BLaER1 (cell line): ENCODE measurements around the gene ITIH4.
"Not testable (repeated sequence)": the region's sequence is repeated elsewhere in the genome, so short reads cannot be mapped to it uniquely, and the experiment has no call there.

Experiments used
- H3K27ac ChIP-seq: shearing (Covaris generic); formaldehyde crosslinking; 2 replicates; pipeline ENCODE4 v1.8.1; 2022
- H3K27me3 ChIP-seq: shearing (Covaris generic); formaldehyde crosslinking; 2 replicates; pipeline ENCODE4 v1.8.1; 2022
- H3K36me3 ChIP-seq: shearing (Covaris generic); formaldehyde crosslinking; 2 replicates; pipeline ENCODE4 v1.8.1; 2022
- H3K4me1 ChIP-seq: shearing (Covaris generic); formaldehyde crosslinking; 2 replicates; pipeline ENCODE4 v1.8.1; 2022
- H3K4me2 ChIP-seq: shearing (Covaris generic); formaldehyde crosslinking; 2 replicates; pipeline ENCODE4 v1.8.1; 2022
- H3K4me3 ChIP-seq: shearing (Covaris generic); formaldehyde crosslinking; 2 replicates; pipeline ENCODE4 v1.8.1; 2022
- H3K9ac ChIP-seq: shearing (Covaris generic); formaldehyde crosslinking; 2 replicates; pipeline ENCODE4 v1.8.1; 2022
- H3K9me3 ChIP-seq: shearing (Covaris generic); formaldehyde crosslinking; 2 replicates; pipeline ENCODE4 v1.8.1; 2022
- H4K20me1 ChIP-seq: shearing (Covaris generic); formaldehyde crosslinking; 2 replicates; pipeline ENCODE4 v1.8.1; 2022
- Cebpa-rat ChIP-seq: shearing (Covaris generic); IDR thresholded peaks from 2 replicates; pipeline ENCODE4 v1.8.1; 2022

The ITIH4 gene

DNA sequence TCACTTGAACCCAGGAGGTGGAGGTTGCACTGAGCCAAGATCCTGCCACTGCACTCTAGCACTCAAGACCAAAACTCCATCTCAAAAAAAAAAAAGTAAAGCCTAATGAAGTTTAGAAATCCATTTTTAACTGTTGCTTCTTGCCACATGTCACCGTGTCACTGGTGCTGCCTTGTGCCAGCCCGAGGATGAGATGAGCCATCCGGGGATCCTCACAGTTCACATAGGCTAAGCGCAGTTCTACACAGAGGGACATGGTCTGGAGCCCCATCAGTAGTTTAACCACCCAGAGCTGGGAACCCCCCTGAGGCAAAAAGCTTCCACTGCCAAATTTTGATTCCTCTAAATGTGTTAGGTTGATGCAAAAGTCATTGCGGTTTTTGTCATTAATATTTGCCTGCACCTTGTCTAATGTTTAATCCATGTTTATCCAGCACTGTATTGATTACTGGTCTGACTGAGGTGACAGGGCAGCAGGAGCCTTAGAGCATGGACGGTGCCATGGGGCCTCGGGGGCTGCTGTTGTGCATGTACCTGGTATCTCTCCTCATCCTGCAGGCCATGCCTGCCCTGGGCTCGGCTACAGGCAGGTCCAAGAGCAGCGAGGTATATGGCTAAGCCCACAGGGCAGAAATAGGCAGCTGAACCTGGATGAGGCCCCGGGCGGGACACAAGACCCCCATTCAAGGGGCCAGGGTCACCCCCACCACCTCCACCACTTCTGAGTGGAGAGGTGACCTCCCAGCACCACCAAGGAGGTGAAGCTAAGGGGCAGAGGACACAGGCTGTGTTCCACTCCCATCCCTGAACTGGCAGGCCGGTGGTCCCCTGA, 53.1 kb downstream of the ITIH4 start, which contains the start of gene ITIH1:
Gene ITIH1 (plus strand): TSS at position 473 of the 832 bp plus-strand sequence. CDS start 17 bp downstream, at position 490.
- Histone ChIP-seq H3K36me3 (no peaks in the 10 kb centered on the region), H3K4me1 (peaks cover 36% of the 10 kb centered on the region), H3K27me3 (no peaks in the 10 kb centered on the region), H3K27ac (0 out of 2 replicates have a peak within 1 kb of the TSS, but pooled peaks have one; percentile 22), H3K4me2 (no peak within 1 kb of the TSS), H3K9ac (no peak within 1 kb of the TSS), H3K9me3 (no peaks in the 10 kb centered on the region), H3K4me3 (no peak within 1 kb of the TSS), H4K20me1 (no peaks in the 10 kb centered on the region)
- no peak for TF ChIP-seq Cebpa-rat

DNA sequence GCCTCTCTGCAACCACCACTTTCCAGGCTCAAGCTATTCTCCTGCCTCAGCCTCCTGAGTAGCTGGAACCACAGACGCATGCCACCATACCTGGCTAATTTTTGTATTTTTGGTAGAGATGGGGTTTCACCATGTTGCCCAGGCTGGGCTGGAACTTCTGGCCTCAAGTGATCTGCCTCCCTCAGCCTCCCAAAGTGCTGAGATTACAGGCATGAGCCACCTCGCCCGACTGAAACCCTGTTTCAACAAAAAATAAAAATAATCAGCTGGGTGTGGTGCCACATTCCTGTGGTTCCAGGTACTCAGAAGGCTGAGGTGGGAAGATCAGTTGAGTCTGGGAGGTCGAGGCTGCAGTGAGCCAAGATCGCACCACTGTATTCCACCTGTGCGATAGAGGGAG, 54.0 kb downstream of the ITIH4 start:
- H3K4me1 ChIP-seq, result peaks cover 32% of the 10 kb centered on the region
- H4K20me1 ChIP-seq, H3K4me2 ChIP-seq, H3K9ac ChIP-seq, H3K27ac ChIP-seq, H3K4me3 ChIP-seq, H3K36me3 ChIP-seq, H3K9me3 ChIP-seq, H3K27me3 ChIP-seq: not testable (repeated sequence)

DNA sequence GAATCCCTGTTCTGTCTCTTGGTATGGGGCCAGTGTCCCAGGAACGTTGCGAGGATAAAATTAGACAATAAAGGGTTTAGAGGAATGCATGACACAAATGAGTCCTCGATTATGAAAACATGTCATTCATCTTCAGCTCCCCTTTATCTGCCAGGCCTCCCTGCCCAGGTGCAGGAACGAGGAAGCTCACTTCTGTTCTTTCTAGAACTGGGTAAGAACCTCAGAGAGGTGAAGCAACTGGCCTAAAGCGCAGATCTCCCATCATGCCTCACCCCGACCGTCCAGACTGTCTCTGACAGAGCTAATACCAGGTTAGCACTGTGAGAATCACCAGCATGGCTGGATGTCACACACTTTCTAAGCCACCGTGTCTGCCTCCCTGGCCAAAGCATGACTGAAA, 54.6 kb downstream of the ITIH4 start:
- peaks cover 36% of the 10 kb centered on the region for H3K4me1 ChIP-seq
- no peak overlapping the region for H3K9ac ChIP-seq
- H3K4me3 ChIP-seq, result no peak overlapping the region
- no peaks in the 10 kb centered on the region for H3K9me3 ChIP-seq
- no peaks in the 10 kb centered on the region for H3K36me3 ChIP-seq
- H3K27me3 ChIP-seq, result no peaks in the 10 kb centered on the region
- no peak overlapping the region for H3K4me2 ChIP-seq
- H3K27ac ChIP-seq, result no peak overlapping the region; the same call in 1 of the 2 replicates
- H4K20me1 ChIP-seq, result no peaks in the 10 kb centered on the region
- TF ChIP-seq Cebpa-rat, result no peak

DNA sequence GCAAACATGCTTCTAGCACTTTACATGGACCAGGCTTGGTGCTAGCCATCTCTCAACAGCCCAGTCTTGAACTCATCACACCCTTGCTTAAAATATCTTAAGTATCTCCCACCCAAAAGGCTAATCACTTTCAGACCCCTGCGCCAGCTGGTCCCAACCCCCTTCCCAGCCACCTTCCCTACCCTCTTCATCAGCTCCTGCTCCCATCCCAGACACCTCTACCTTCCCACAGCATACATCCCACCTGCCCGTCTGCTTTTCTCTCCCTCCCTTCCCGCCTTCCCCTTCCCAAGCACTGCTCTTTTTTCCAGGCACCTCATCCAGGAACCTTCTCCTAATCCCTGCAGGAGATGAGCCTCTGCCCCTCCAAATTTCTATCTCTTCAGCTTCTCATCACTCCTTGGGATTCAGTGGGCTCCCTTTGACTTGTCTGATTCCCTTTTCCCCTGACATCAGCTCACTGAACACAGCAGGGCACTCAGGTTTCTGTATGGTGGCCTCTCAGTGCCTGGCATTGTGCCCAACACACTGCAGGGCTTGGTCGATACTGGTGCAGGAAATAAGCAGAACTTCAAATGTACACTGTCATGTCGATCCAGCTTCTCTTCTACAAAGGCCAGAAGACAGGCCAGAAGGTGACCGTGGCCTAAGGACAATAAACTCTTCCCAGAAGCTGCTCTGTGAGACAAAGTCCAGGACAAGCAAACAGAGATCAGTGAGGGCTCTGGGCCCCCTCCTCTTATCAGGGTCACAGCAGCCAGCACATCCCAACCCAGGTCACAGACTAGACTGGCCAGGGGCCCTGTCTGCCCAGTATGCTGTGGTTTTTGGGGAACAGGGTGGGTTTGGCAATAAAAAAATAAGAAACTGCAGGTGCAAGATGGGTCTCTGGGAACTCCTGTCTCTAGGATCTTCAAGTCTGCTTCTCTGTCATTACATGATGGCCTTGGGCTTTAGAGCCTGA, 55.3 kb downstream of the ITIH4 start:
- Histone ChIP-seq H3K4me2 (no peak overlapping the region), H3K27me3 (no peaks in the 10 kb centered on the region), H3K4me3 (no peak overlapping the region), H3K9me3 (no peaks in the 10 kb centered on the region), H4K20me1 (no peaks in the 10 kb centered on the region), H3K27ac (no peak overlapping the region), H3K36me3 (no peaks in the 10 kb centered on the region), H3K9ac (no peak overlapping the region), H3K4me1 (peaks cover 33% of the 10 kb centered on the region)
- no peak for TF ChIP-seq Cebpa-rat

DNA sequence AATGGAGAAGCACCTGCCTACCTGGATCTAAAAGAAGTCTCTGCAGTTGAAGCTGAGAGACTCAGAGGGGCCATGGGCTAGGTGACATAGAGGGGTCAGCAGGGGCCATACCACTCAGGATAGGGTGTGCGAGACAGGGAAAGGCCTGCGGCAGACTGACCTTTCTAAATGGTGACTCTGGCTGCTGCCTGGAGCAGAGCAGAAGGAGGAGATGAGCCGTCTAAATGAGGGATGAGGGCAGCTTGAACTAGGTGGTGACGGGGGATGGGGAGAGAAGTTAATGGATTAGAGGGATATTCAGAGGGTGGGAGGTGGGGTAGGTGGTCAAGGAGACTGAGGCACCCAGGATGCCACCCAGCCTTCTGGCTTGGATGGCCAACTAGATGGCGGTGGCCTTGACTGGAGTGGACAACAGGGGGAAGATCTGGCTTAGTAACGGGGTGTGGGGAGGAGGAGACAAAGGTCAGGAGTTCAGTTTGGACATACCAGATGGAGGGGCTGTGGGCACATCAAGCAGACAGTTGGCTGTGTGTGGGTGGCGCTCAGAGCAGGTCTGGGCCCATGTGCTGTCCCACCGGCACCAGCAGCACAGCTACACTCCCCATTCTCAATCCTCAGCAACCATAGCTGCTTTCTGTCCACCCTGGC, 56.3 kb downstream of the ITIH4 start:
- H4K20me1 ChIP-seq, result no peaks in the 10 kb centered on the region
- TF ChIP-seq Cebpa-rat, result no peak
- no peak overlapping the region for H3K9ac ChIP-seq

DNA sequence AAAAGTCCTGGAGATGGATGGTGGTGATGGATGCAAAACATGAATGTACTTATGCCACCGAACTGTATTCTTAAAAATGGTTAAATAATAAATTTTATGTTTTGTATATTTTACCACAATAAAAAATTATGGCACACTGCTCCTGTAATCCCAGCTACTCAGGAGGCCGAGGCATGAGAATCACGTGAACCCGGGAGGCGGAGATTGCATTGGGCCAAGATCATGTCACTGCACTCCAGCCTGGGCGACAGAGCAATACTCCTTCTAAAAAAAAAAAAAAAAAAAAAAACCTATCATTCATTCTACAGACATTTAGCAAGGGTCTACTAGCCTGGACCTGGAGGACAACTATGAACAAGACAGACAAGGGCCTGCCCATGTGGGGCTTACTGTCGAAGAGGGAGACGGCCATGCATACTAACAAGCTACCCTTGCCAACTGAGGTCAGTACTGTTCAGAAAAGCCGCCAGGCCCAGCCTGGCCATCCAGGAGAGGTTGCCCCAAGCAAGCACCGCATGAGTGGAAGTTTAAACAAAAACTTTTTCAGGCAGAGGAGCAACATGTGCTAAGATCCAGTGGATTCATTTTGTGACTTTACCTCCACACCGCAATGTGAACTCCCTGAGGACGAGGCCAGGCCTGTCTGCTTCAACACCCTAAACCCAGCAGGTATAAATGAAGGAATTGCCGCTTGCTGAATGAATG, 57.0 kb downstream of the ITIH4 start:
- no peak overlapping the region for H3K9ac ChIP-seq
- H3K4me2 ChIP-seq, result no peak overlapping the region
- no peak for TF ChIP-seq Cebpa-rat
- peaks cover 34% of the 10 kb centered on the region for H3K4me1 ChIP-seq
- H3K36me3 ChIP-seq, result peaks cover under 1% of the 10 kb centered on the region; the same call in 1 of the 2 replicates
- H3K27ac ChIP-seq, result no peak overlapping the region
- H4K20me1 ChIP-seq, result no peaks in the 10 kb centered on the region
- no peak overlapping the region for H3K4me3 ChIP-seq
- no peaks in the 10 kb centered on the region for H3K27me3 ChIP-seq
- no peaks in the 10 kb centered on the region for H3K9me3 ChIP-seq

More for the DNA sequence above, 56.3 kb downstream of the ITIH4 start:
- H3K9me3 ChIP-seq, result no peaks in the 10 kb centered on the region
- no peaks in the 10 kb centered on the region for H3K36me3 ChIP-seq
- peaks cover 33% of the 10 kb centered on the region for H3K4me1 ChIP-seq
- no peaks in the 10 kb centered on the region for H3K27me3 ChIP-seq
- H3K27ac ChIP-seq, result no peak overlapping the region
- H3K4me2 ChIP-seq, result no peak overlapping the region
- no peak overlapping the region for H3K4me3 ChIP-seq

DNA sequence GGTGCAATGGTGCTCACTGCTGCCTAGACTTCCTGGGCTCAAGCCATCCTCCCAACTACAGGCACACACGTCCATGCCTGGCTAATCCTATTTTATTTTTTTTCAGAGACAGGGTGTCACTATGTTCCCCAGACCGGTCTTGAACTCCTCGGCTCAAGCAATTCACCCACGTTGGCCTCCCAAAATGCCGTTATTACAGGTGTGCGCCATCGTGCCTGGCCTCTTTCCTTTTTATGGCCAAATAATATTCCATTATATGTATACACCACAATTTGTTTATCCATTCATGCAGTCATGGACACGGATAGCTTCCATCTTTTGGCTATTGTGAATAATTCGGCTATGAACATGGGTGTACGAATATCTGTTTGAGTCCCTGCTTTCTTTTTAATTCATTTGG, 58.8 kb downstream of the ITIH4 start:
- H3K36me3 ChIP-seq, result peaks cover 17% of the 10 kb centered on the region
- H3K9ac ChIP-seq, result no peak overlapping the region
- no peaks in the 10 kb centered on the region for H4K20me1 ChIP-seq
- no peaks in the 10 kb centered on the region for H3K27me3 ChIP-seq
- no peak for TF ChIP-seq Cebpa-rat
- no peaks in the 10 kb centered on the region for H3K9me3 ChIP-seq
- H3K4me1 ChIP-seq, result peaks cover 28% of the 10 kb centered on the region
- peak overlapping the region; percentile 92 for H3K4me2 ChIP-seq
- H3K27ac ChIP-seq, result peak overlapping the region; percentile 80; the same call in 1 of the 2 replicates
- no peak overlapping the region for H3K4me3 ChIP-seq

DNA sequence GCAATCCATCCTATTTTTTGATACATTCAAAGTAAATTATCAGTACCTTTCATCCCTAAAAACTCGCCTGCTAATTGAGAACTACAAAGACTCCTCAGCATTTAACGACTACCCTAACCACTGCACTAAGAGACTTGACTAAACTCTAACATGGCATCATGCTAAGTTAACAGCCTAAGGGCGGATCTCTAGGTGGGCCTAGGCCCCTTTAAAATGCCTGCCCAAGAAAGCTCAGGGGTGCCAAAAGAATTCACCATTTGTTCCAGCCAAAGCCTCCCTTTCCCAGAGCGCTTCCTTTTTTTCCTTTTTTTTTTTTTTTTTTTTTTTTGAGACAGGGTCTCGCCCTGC, 59.2 kb downstream of the ITIH4 start:
- Histone ChIP-seq H4K20me1 (no peaks in the 10 kb centered on the region), H3K9ac (peak overlapping the region; percentile 85), H3K4me1 (peaks cover 28% of the 10 kb centered on the region), H3K27ac (peak overlapping the region; percentile 80), H3K9me3 (no peaks in the 10 kb centered on the region), H3K4me3 (peak overlapping the region; percentile 81), H3K4me2 (peak overlapping the region; percentile 92), H3K27me3 (no peaks in the 10 kb centered on the region), H3K36me3 (peaks cover 21% of the 10 kb centered on the region)
- TF ChIP-seq Cebpa-rat, result no peak
